MG63 (cell line): Measurements from ENCODE around the gene SLC25A53. TPM values are rescaled to one million over a fixed set of nuclear protein-coding genes. Genes with fewer than 3 reads are reported as not detected.
"Not testable (repeated sequence)": the region's sequence is repeated elsewhere in the genome, so short reads cannot be mapped to it uniquely, and the experiment has no call there.

Experiments used
- DNase-seq: peaks from one replicate; pipeline ENCODE4 v3.0.0-alpha.2; 2020
- H3K27me3 ChIP-seq: fragments of 250-450 bp; sonication (Bioruptor Pico); 2 replicates; pipeline ENCODE4 v1.5.1; 2020; ENCODE audit warnings: mild to moderate bottlenecking, moderate library complexity
- H3K36me3 ChIP-seq: fragments of 250-450 bp; sonication (Bioruptor Pico); 2 replicates; pipeline ENCODE4 v1.5.1; 2020; ENCODE audit warnings: mild to moderate bottlenecking, moderate library complexity
- H3K4me3 ChIP-seq: fragments of 250-450 bp; sonication (Bioruptor Pico); 2 replicates; pipeline ENCODE4 v1.5.1; 2020; ENCODE audit warnings: mild to moderate bottlenecking, moderate library complexity
- H3K9me3 ChIP-seq: fragments of 250-450 bp; sonication (Bioruptor Pico); 2 replicates; pipeline ENCODE4 v1.5.1; 2020; ENCODE audit warnings: mild to moderate bottlenecking, moderate library complexity
- total RNA-seq: library from RNA; depleted of rRNA; stranded (reverse); fragments of >200 nt; shearing (Covaris generic); gene quantifications from 2 replicates; pipeline ENCODE4 v1.2.3, GENCODE V29; 2014; ENCODE audit warnings: low replicate concordance

The SLC25A53 gene
- total RNA-seq, 1 experiment from 2014 or later = 4.4 TPM

DNA sequence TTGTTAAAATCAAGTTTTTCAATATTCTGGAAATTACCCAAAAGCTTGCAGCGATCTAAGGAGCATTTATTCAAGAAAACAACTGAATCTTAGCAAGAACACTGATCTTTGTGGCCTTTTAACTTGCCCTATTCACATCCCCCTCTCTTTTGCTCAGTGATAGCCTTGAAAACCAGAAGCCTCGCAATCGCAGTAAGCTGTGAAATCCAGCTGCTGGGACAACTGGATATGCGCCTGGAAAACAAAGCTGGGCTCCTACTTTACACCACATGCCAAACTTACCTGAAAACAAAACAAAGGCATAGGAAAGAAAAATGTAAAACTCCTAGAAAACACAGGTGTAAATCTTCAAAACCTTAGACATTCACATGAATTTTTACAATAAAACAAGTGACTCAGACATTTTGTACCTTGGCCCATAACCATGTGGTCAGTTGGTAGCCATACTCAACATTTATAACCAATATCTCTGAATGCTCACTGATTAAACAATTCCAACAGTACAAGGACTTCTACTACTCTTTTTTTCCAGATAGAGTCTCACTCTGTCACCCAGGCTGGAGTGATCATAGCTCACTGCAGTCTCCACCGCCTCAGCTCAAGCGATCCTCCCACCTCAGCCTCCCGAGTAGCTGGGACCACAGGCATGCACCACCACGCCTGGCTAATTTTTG lies 15.6 kb downstream of the SLC25A53 start:
- no peaks in the 10 kb centered on the region for H3K36me3 ChIP-seq
- H3K4me3 ChIP-seq = no peak overlapping the region
- H3K9me3 ChIP-seq = no peaks in the 10 kb centered on the region
- DNase-seq = no peak
- no peaks in the 10 kb centered on the region for H3K27me3 ChIP-seq

DNA sequence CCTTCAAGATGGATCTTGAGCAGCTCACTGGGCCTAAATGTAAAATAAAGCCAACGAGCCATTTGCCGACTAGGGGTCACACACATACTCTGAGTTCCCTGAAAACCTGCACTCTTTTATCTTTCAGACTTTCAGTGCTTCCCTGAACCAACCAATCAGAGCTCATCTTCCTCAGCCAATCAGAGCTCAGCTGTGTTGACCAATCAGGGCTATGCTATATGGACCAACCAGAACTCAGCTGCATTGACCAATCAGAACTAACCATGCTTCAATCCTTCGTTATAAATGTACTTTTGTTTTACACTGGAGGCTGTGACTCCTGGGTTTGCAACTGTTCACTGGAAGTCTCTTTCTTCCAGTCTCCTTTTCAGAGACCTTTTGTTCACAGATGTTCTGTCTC lies 19.3 kb downstream of the SLC25A53 start:
- DNase-seq = no peak
- no peaks in the 10 kb centered on the region for H3K36me3 ChIP-seq

DNA sequence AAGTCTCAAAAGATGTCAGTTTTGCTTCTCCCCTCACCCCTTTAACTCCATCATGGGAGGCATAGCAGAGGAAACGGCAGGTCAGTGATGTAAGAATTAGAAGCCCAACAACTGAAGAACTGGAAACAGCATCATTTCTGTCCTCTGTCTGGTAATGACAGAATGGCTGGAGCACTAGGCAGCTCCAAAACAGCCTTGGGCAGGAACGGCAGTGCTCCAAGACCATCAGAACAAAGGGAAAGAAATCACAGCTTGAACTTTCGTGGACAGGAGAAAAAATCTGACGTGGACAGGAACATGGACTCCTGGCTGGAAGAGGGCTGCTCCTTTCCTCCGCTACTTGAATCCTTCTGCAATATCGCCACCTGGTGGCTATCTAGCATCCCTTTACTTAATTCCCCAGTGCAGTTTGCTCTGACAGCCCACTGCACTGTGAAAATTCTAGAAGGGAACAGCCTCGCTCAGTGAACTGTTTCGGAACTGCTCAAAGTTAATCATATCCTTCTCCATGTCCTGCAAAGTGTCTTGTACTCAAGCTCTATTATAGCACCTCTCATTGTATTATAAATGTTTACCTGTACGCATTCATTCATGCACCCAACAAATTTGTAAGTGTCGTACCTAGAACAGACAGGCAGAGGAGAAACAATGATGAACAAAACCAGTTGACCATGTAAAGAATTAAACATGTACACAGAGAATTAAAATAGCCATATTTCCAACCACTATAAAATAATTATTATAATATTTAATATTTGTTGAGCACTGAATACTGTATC lies 20.4 kb downstream of the SLC25A53 start:
- H3K36me3 ChIP-seq = no peaks in the 10 kb centered on the region
- peak; percentile 36 for DNase-seq

More for the DNA sequence above, 19.3 kb downstream of the SLC25A53 start:
- no peak overlapping the region for H3K4me3 ChIP-seq
- H3K9me3 ChIP-seq = no peaks in the 10 kb centered on the region
- H3K27me3 ChIP-seq = no peaks in the 10 kb centered on the region

DNA sequence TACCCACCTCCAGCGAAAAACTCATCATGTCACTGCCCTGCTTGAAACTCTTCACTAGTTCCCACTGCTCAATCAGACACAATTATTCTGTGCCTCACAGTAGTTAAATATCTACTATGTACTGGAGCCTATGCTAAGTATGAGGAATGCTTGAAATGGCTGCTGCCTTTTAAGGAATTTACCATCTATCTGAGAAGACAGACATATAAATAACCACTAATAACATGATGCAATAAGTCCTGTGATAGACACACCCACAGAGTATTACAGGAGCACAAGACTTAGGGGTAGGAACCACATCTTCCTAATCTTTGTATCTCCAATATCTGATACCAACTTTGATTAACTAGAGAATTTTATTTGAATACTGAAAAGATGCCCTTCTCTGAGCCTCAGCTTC lies 21.1 kb downstream of the SLC25A53 start:
- H3K9me3 ChIP-seq = no peaks in the 10 kb centered on the region
- DNase-seq = no peak
- H3K36me3 ChIP-seq = no peaks in the 10 kb centered on the region
- no peak overlapping the region for H3K4me3 ChIP-seq
- no peaks in the 10 kb centered on the region for H3K27me3 ChIP-seq

More for the DNA sequence above, 20.4 kb downstream of the SLC25A53 start:
- no peaks in the 10 kb centered on the region for H3K27me3 ChIP-seq
- H3K9me3 ChIP-seq = no peaks in the 10 kb centered on the region
- H3K4me3 ChIP-seq = no peak overlapping the region

DNA sequence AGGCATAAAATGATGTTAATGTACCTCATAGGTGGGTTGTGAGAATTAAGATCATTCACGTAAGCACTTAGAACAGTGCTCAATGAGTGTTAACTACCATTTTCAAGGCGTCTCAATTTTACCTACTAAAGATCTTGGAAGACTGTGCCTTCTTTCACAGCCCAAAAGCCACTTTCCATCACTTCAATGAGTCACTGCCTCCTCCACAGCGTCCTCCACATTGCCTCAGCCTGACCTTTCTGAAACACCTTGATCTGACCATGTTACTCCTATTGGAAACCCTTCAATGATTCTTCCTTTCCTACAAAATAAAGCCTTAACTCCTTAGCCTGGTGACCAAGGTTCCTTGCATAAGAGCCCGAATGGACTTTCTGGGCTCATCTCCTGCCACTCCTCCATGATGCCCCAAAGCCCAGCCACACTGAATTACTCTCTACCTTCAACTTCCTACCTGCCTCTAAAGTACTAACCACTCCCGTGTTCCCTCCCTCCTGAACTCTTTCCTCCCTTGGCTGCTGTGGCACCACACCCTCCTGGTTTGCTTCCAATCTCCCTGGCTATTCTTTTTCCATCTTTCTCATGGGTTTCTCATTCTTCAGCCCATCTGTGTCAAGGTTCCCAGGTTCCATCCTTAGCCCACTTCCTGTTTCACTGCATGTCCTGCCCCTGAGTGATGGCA lies 22.1 kb downstream of the SLC25A53 start:
- H3K36me3 ChIP-seq = no peaks in the 10 kb centered on the region
- H3K9me3 ChIP-seq = no peaks in the 10 kb centered on the region
- H3K27me3 ChIP-seq = no peaks in the 10 kb centered on the region
- no peak overlapping the region for H3K4me3 ChIP-seq
- no peak for DNase-seq

DNA sequence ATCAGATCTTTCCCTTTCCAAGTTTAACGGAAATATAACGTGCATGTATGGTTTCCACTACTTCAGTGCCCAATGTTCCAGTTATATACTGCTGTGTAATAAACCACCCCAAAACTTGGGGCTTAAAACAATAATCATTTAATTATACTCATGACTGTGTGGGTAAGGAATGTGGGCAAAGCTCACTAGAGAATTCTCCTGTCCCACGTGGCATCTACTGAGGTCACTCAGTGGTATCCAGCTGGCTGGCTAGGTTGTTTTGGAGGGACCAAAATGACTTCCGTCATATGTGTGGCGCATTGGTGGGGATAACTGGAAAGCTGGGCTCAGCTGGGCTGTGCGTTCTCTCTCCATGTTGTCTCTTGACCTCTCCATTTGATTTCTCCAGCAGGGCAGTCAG lies 26.0 kb downstream of the SLC25A53 start:
- H3K4me3 ChIP-seq = no peak overlapping the region
- H3K27me3 ChIP-seq = no peaks in the 10 kb centered on the region
- H3K9me3 ChIP-seq = no peaks in the 10 kb centered on the region
- DNase-seq = no peak
- H3K36me3 ChIP-seq = no peaks in the 10 kb centered on the region

DNA sequence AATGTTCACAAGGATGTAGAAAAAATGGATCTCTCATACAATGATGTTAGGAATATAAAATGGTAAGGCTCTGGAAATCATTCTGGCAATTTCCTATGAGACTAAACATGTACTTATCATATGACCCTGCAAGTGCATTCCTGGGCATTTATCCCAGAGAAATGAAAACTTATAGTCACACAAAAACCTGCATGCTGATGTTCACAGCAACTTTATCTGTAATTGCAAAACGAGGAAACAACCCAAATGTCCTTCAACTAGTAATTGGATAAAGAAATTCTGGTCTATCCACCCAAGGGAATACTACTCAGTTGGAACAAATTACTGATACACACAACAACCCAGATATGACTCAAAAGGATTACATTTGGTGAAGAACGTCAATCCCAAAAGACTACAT lies 30.0 kb downstream of the SLC25A53 start:
- Histone ChIP-seq H3K27me3 (no peaks in the 10 kb centered on the region), H3K36me3 (no peaks in the 10 kb centered on the region), H3K4me3 (no peak overlapping the region), H3K9me3 (no peaks in the 10 kb centered on the region)
- DNase-seq = no peak

DNA sequence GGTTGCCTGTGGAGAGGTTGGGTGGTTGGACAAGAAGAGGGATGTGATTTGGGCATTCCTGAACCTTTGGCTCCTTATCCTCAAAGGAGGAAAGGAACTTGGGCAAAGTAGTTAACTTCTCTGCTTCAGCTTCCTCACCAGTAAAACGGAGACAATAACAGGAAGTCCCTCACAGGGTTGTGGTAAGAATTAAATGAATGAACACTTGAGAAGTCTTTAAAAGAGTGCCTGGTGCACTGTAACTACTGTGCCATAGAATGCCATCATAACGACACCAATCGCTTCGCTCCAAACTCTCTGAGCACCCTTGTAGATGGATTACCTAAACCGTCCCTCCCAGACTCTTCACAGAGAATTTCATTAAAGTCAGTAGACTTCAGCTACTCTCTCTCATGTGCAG lies 34.0 kb downstream of the SLC25A53 start:
- Histone ChIP-seq H3K4me3 (no peak overlapping the region), H3K9me3 (no peaks in the 10 kb centered on the region), H3K36me3 (no peaks in the 10 kb centered on the region), H3K27me3 (no peaks in the 10 kb centered on the region)
- DNase-seq = no peak

DNA sequence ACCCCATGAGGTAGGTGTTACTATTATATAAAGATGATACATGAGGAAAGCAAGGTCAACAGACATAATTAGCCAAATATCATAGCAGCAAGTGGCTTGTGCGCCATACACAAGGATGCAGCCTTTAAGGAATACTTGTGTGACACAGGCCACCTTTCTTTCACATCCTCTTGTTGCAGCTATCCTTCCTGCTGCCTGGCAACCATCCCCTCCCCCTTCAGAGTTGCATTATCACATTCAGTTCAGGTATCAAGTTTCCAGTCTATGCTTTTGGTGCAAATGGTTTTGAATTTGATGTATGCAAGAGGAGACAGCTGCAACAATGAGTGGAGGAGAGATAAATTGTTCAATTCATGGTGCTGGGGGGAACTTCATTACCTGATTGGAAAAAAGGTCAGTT lies 38.0 kb downstream of the SLC25A53 start:
- no peaks in the 10 kb centered on the region for H3K36me3 ChIP-seq
- no peaks in the 10 kb centered on the region for H3K9me3 ChIP-seq
- no peak for DNase-seq
- H3K4me3 ChIP-seq = no peak overlapping the region
- H3K27me3 ChIP-seq = no peaks in the 10 kb centered on the region

DNA sequence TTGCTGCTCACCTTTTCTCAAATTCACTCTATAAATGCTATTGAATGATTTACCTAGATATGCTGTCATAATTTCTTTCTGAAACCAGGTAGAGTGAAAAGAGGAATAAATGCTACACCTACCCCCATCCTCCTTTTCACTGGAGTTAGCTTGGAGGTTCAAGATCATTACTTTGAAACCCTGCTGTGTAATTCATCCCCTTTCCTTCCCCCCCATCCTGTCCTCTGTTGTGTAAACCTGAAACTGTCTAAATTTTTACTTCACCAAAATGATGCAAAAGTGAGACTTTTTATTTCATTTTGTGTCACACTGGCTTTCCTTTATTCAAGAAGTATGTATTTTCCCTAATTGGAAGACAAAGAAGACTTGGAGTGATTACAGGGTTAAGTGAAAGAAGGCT lies 39.0 kb downstream of the SLC25A53 start:
- Histone ChIP-seq H3K9me3 (no peaks in the 10 kb centered on the region), H3K36me3 (no peaks in the 10 kb centered on the region), H3K4me3 (no peak overlapping the region), H3K27me3 (no peaks in the 10 kb centered on the region)
- DNase-seq = no peak

DNA sequence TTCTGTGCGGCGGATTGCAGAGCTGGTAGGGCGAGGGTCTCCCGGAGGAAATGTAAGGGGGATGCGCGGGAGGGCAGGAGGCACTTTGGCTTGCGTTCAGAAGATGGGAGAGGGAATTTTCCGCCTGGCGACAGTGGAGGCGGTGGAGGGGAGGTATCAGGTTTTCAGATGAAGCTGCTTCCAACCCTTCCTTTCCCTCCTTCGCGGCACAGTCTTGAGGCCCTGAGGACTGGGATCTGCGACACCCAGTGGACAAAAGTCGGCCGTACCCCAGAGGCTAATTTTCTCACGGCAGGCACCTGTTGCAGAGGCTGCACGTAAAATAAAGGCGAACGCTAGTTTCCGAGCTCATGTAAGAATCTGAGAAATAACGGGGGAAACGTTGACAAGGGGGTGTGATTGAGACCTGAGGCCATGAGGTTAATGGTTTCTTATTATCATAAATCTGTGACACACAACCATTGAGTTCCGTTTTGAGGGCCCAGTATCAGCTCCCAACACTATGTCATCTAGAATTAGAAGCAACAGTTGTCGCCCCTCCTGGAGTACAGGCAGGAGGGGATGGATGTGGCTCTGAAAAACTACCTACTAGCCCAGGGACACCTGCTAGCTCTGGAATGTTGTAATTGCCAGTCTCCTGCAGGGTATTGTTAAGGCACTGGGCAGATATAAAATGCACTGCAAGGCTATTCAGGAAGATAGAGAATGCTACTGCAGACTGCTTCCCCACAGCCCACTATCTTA lies 43.4 kb downstream of the SLC25A53 start:
- no peaks in the 10 kb centered on the region for H3K9me3 ChIP-seq
- H3K27me3 ChIP-seq = no peaks in the 10 kb centered on the region
- H3K36me3 ChIP-seq = no peaks in the 10 kb centered on the region
- H3K4me3 ChIP-seq = no peak overlapping the region
- DNase-seq = peak; percentile 14

DNA sequence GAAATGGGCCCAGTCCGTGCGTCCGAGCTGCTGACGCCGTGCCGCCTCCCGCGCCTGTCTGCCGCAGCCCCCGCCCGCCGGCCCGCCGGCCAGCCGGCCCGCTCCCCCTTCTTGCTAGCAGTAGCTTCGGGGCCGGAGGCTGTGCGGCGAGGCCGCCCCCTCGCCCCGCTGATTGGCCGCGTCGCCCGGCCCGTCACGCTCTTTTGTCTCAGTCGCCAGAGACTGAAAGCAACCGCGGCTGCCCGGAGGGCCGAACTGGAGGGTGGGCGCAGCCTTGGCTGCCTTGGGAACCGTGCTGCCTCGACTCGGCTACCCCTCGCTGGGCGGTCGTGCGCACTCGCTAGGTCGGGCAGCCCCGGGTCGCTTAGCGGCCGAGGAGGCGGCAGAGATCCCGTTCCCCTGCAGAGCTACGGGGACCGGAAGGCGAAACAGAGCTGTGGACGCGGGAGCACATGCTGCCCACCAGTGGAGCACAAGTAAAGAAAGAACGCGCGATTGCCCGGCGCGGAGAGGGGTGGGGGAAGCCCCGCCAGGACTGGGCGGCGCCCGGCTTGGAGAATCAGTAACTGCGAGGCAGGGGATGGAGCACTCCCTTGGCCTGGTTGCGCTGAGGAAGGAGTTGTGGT lies 44.4 kb downstream of the SLC25A53 start, which contains the start of gene ZCCHC18:
TSS of gene ZCCHC18 (plus strand) at position 198 of the 626 bp plus-strand sequence. CDS start 1,589 bp downstream, outside the sequence.
- H3K4me3 ChIP-seq = peak within 1 kb of the TSS; percentile 53
- H3K27me3 ChIP-seq = no peaks in the 10 kb centered on the region
- DNase-seq = peak; percentile 48
- H3K9me3 ChIP-seq = no peaks in the 10 kb centered on the region
- no peaks in the 10 kb centered on the region for H3K36me3 ChIP-seq

DNA sequence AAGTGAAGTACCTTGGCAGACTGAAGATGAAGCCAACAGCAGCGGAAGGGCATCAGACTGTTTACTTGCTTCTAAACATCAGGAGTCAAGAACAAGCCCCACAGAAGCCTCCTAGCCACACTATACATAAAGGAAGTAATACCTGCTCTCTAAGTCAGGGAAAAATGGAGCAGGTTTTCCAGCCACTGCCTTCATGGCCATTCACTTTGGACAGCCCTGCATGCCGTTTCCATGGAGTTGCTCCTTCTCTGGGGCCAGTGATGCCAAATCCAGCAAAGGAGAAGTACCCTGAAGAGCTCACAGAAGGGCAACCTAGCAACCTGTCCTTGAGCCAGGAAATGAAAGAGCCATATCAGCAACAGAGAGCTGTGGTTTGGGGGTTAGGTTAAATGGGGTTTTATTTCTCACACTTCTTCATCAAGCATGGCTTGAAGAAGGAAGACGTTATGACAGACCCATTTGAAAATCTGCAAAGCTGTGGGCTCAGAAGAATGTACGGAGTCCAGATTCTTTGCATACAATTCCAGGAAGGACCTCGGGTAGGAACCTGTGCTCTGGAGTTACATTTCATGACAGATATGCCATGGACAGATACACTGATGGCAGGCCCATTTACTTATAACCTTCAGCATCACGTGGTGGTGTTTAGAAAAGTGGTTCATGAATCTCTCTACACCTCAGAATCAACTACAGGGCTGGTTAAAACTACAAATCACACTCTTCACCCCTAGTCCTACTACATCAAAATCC lies 46.1 kb downstream of the SLC25A53 start:
- H3K27me3 ChIP-seq, DNase-seq, H3K9me3 ChIP-seq, H3K36me3 ChIP-seq, H3K4me3 ChIP-seq: not testable (repeated sequence)

DNA sequence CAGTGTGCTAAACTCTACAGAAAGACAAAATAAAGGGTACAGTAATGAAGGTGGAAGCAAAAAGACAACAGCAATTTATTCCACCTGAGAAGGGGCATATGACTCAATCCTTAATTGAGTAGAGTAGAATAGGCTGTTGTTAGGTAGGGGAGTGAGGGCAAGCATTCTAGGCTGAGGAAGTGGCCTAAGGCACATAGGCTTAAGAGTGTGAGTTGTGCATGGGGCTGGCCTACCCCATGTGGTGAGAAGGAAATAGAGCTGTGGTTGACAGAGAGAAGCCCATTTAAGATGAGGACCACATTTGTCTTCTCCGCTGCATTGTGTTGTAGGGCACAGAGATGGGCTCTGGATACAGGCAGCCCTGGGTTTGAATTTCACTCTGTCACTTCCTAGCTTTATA lies 47.9 kb downstream of the SLC25A53 start:
- no peak overlapping the region for H3K4me3 ChIP-seq

DNA sequence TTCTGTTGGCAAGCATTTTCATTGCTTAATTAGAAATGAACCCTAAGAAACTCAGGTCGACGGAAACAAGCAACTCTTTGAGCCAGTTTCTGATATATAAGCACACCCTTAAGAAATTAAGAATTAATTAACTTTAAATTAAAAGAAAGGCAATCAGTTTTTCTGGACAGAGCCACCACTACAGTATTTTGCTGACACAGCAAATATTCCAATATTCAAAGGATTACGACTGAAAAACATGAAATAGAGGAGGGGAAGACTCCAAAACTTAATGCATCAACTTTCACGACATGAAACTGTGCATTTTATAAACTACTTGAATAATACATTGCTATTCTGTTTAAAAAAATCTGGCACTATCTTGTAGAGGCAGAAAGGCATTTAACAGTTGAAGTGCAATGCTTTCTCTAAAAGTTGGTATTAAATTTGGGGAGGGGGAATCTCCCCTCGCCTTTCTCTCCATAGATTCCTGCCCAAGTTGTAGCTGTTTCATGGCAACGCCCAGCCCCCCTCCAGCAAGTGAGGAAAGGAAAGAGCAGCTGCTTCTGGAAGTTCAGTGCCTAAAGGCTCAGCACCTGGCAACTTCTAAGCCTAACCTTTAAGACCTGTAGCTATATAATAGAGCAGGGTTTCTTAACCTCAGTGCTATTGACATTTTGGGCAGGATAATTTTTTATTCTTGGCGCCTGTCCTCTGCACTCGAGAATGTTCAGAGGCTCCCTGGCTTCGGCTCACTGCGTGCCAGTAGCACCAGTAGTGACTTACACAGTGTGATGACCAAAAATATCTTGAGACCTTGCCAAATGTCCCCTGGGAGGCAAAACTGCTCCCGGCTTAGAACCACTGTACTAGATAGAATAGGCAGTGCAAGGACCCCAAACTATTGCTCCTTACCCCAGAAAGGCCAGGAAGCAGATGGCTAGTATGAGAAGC lies 51.2 kb downstream of the SLC25A53 start:
- no peaks in the 10 kb centered on the region for H3K36me3 ChIP-seq
- H3K27me3 ChIP-seq = no peaks in the 10 kb centered on the region
- DNase-seq = no peak
- no peak overlapping the region for H3K4me3 ChIP-seq
- no peaks in the 10 kb centered on the region for H3K9me3 ChIP-seq

More for the DNA sequence above, 47.9 kb downstream of the SLC25A53 start:
- H3K9me3 ChIP-seq = no peaks in the 10 kb centered on the region
- no peak for DNase-seq
- H3K36me3 ChIP-seq = no peaks in the 10 kb centered on the region
- H3K27me3 ChIP-seq = no peaks in the 10 kb centered on the region
